Cardiac septum (tissue), 1 donor: Measurements from ENCODE around the gene KCNE4. TPM values are rescaled to one million over a fixed set of nuclear protein-coding genes. Genes with fewer than 3 reads are reported as not detected.

Experiments used
- DNase-seq: peaks from one replicate; pipeline ENCODE4 v3.0.0-alpha.2; 2020; ENCODE audit warnings: low spot score
- intact Hi-C: fragments of 100-400 bp; cut with DNase I; formaldehyde crosslinking; loops from one replicate; pipeline ENCODE4 v1.14.0; 2022
- total RNA-seq: library from RNA; stranded (reverse); fragmentation: NEBNext Ultra II Directional; extraction: Animal tissue kit (Norgen Biotek cat#: 25700); gene quantifications from one replicate; pipeline ENCODE4 v1.2.1, GENCODE V29; 2021
- donor health status: DM: no; HTN: no; CAD: no.

KCNE4 gene
- total RNA-seq, 1 donor from 2014 or later: 1.7 TPM

DNA sequence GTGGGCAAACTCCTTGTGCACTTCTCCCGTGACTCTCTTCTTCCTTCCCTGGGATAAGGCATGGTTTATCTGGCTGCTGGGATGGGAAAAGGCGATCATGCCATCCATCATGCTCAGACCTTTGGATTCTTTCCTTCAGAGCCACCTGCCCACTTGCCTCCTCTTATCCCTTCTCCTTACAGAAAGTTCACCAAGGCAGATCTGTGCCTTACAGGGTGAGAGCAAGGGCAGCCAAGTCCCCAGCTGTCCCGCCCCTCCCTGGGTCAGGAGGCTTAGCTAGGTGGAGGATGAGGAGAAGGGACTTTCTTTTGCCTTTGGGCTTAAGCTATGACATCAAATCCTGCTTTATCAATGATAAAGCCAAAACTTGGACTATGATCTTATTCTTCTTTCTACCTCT is 47.6 kb downstream of the KCNE4 start:
- no peak for DNase-seq
- intact Hi-C loops: loop anchor here (10.0 kb wide), 1 partner anchor 435 kb away; no protein-coding TSS in a partner anchor

DNA sequence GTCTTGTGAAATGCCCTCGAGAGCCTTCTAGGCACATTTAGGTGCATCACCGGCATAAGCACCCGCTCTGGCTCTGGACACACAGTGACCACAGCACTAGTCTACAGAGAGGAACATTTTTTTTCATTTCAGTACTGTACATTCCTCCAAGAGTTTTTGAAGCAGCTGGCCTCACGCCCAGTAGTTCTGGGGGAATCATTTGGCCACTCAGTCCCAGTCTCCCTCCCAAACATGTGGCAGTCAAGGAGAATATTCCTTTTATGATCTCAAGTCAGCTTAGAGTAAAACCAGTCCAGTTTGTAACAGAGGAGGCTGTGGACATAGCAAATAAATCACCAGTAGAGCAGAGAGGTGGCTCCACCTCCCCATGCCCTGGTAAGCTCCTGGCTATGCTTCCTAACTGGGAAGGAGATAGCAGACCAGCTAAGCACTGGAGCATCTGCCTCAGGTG is 48.1 kb downstream of the KCNE4 start:
- no peak for DNase-seq
- intact Hi-C loops: loop anchor here (2.0 kb wide), 1 partner anchor 117 kb away; no protein-coding TSS in a partner anchor

DNA sequence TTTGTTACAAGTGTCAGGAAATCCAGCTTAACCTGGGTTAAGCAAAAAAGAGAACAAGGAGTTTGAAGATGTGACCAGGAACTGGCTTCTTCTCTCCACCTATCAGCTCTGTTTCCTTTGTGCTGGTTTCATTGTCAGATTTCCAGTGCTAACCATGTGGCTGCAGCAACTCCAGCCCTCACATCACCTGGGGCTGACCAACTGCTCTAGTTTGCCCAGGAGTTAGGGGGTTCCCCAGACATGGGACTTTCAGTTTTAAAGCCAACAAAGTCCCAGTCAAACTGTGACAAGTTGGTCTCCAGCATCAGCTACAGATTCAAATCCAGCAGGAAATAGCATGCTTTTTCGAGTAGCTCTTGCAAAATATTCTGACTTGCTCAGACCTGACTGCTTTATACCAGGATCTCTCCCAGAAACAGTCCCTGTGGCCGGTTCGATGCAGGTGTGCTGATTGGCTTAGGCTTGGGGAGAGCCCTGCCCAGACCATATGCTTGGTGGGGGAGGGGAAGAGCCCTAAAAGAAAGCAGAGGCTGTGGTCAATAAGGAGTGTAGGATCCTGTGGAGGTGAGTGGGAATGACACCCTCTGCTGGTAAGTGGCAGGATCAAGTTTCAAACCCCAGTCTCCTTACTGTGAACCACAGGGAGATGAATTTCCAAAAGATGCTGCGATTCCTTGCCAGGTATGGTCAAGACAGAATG is 49.5 kb downstream of the KCNE4 start:
- intact Hi-C loops: loop anchor here (2.0 kb wide), 1 partner anchor 119 kb away; no protein-coding TSS in a partner anchor
- no peak for DNase-seq

DNA sequence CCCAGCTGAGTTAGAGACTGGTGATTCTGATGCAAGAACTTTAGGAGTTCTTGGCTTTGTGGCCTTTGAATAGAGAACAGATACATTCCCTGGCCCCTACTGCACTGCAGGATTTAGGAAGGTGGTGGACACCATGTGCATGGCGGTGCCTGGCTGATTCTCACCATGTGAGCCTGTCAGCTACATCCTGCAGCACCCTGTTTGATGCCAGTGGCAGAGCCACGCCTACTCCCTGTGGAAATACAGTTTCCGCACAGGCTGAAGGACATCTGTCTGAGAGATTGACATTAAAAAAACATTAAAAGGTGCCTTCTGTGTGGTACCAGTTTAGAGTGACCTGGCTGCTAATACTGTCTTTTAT is 50.0 kb downstream of the KCNE4 start:
- no peak for DNase-seq
- intact Hi-C loops: no loop called here

DNA sequence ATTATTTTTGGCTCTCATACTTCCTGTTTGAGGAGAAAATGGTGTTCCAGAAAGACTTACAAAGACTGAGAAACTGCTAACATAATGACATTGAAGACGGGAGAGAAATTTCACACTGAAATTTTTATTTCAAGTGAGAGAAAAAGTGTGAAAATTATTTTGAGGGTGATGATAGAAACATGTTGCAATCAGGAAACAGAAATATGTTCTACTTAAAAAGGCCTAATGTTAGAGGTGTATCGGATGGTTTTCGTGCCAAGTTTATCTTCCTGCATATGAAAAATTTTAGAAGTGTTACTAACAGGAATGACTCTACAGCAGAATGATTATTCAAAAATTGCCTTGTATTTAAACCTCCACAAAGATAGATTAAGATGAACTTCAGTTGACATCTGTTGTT is 50.5 kb downstream of the KCNE4 start:
- intact Hi-C loops: no loop called here
- no peak for DNase-seq

DNA sequence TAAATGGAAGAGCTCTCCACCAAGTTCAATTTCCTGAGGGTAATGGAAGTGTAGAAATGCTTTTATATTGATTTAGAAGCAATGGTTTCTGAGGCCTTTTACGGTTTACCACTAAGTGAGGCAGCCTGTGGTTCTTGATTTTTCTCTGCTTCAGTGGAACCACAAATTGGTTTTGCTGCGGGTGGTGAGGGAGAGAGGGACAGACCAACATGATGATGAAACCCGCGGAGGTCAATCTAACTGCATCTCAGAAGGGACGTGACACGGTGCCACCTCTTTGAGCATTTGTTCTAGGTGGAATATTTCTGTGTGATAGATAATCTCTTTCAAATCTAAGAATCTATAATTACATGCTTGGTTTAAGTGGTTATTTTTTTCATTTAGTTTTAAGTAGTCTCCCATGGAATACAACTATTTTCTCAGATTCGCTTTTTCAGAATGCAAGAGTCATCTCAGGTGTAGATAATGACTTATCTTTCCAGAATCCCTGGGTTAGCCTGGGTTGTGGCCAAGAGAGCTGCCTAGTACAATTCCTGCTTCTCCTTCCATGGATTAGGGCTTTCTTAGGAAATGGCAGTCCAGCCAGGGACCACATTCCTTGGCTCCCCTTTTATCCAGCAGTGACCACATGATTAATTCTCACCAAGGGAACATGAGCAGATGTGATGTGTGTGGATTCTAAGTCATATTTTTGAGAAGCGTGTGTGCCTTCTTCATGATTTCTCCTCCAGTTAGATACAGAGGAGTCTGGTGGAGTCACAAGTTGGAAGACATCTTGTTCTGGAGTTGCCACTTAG is 52.5 kb downstream of the KCNE4 start:
- no peak for DNase-seq
- intact Hi-C loops: no loop called here

Other genes with a start within 250 kb of the KCNE4 start
- gene ACSL3, start 191.2 kb upstream of the KCNE4 start, total RNA-seq: 37.4 TPM